Astrocyte of the spinal cord (primary cell): ENCODE measurements around the gene XCL1.
"Not testable (repeated sequence)": the region's sequence is repeated elsewhere in the genome, so short reads cannot be mapped to it uniquely, and the experiment has no call there.

Source experiments
- DNase-seq: peaks from one replicate; pipeline ENCODE4 v3.0.0; 2011; ENCODE audit warnings: low read depth, low spot score
- H3K4me3 ChIP-seq: 2 replicates; pipeline ENCODE4 v1.5.1; 2011; ENCODE audit warnings: low read depth, mild to moderate bottlenecking, low read length, moderate library complexity
- CTCF ChIP-seq: IDR thresholded peaks from 2 replicates; pipeline ENCODE4 v1.5.1; 2012; ENCODE audit warnings: low read depth, mild to moderate bottlenecking, low read length, inconsistent platforms
- in situ Hi-C: cut with HindIII; loops from 2 replicates; pipeline ENCODE4 v1.10.0; 2017; ENCODE audit warnings: low sequenced_read_pairs

Gene XCL1

GRCh38 chr1:168570652-168571051 lies 5.8 kb upstream of the XCL1 start:
- H3K4me3 ChIP-seq = no peak overlapping the region
- no peak for TF ChIP-seq CTCF
- in situ Hi-C loops = no loop called here

GRCh38 chr1:168572633-168573032 lies 3.8 kb upstream of the XCL1 start:
- H3K4me3 ChIP-seq = no peak overlapping the region
- no peak for TF ChIP-seq CTCF
- in situ Hi-C loops = no loop called here
- no peak for DNase-seq

More at GRCh38 chr1:168570652-168571051, 5.8 kb upstream of the XCL1 start:
- DNase-seq = no peak

- peak; percentile 29 for DNase-seq
- in situ Hi-C loops, H3K4me3 ChIP-seq: not testable (repeated sequence)
- peak; percentile 47 for TF ChIP-seq CTCF
Observed at GRCh38 chr1:168574234-168574633, 2.2 kb upstream of the XCL1 start.

GRCh38 chr1:168578531-168579185 lies 2.3 kb downstream of the XCL1 start:
- H3K4me3 ChIP-seq, in situ Hi-C loops, DNase-seq: not testable (repeated sequence)

GRCh38 chr1:168580290-168580689 lies 3.9 kb downstream of the XCL1 start:
- DNase-seq, H3K4me3 ChIP-seq, in situ Hi-C loops: not testable (repeated sequence)

- in situ Hi-C loops, DNase-seq, H3K4me3 ChIP-seq: not testable (repeated sequence)
Observed at GRCh38 chr1:168580991-168581390, 4.6 kb downstream of the XCL1 start.

GRCh38 chr1:168581817-168582572 lies 5.6 kb downstream of the XCL1 start:
- no peak for DNase-seq
- no peak overlapping the region for H3K4me3 ChIP-seq
- in situ Hi-C loops = no loop called here
- no peak for TF ChIP-seq CTCF

- TF ChIP-seq CTCF = no peak
- in situ Hi-C loops = no loop called here
- peak; percentile 30 for DNase-seq
Observed at GRCh38 chr1:168582688-168583336, 6.4 kb downstream of the XCL1 start.

More at GRCh38 chr1:168582688-168583336, 6.4 kb downstream of the XCL1 start:
- H3K4me3 ChIP-seq = no peak overlapping the region
